Tibial nerve (tissue), 3 donors: ENCODE results near the gene RFPL4A.

Source experiments
- CTCF ChIP-seq, 5 experiments: fragments of 200-600 bp in 3 of 5; fragments of 450-650 bp in 2 of 5; sonication (generic) in 3 of 5; IDR thresholded peaks; one replicate each; pipeline ENCODE4 v1.5.1; 2016 to 2019; ENCODE audit warnings: antibody characterized with exemption in 5 of 5, mild to moderate bottlenecking in 3 of 5, moderate library complexity in 2 of 5
- POLR2A ChIP-seq, 2 donors: fragments of 450-650 bp; IDR thresholded peaks; one replicate each; pipeline ENCODE4 v1.6.1; 2017; ENCODE audit warnings: antibody characterized with exemption in 2 of 2, mild to moderate bottlenecking in 2 of 2, moderate library complexity in 2 of 2

GRCh38 chr19:55720214-55720746 lies 38.6 kb upstream of the RFPL4A start:
- TF ChIP-seq CTCF (IDR thresholded peaks at IDR 0.05) (no peak), POLR2A (IDR thresholded peaks at IDR 0.05) (no peak)
